ENCODE results near the gene TTC7B. TPM values are rescaled to one million over a fixed set of nuclear protein-coding genes. Genes with fewer than 3 reads are reported as not detected.

The TTC7B gene
- total and polyA plus RNA-seq, 9 of the 15 experiments (the other 6 are each of a cell fraction or from before 2014, with no cell fraction given), result 2.2 to 77.2 (median 36.7) TPM

GRCh38 chr14:90543876-90544275 lies 272.4 kb downstream of the TTC7B start (continued):
- TF ChIP-seq SNIP1 (IDR thresholded peaks at IDR 0.05; ENCODE audit: low read depth) (no peak), MECOM (CRISPR knock-in tag; IDR thresholded peaks at IDR 0.05) (no peak), TAF7 (tag; IDR thresholded peaks at IDR 0.05) (no peak), ZNF431 (CRISPR knock-in tag; IDR thresholded peaks at IDR 0.05) (no peak)
- TF ChIP-seq, protein P1, sequence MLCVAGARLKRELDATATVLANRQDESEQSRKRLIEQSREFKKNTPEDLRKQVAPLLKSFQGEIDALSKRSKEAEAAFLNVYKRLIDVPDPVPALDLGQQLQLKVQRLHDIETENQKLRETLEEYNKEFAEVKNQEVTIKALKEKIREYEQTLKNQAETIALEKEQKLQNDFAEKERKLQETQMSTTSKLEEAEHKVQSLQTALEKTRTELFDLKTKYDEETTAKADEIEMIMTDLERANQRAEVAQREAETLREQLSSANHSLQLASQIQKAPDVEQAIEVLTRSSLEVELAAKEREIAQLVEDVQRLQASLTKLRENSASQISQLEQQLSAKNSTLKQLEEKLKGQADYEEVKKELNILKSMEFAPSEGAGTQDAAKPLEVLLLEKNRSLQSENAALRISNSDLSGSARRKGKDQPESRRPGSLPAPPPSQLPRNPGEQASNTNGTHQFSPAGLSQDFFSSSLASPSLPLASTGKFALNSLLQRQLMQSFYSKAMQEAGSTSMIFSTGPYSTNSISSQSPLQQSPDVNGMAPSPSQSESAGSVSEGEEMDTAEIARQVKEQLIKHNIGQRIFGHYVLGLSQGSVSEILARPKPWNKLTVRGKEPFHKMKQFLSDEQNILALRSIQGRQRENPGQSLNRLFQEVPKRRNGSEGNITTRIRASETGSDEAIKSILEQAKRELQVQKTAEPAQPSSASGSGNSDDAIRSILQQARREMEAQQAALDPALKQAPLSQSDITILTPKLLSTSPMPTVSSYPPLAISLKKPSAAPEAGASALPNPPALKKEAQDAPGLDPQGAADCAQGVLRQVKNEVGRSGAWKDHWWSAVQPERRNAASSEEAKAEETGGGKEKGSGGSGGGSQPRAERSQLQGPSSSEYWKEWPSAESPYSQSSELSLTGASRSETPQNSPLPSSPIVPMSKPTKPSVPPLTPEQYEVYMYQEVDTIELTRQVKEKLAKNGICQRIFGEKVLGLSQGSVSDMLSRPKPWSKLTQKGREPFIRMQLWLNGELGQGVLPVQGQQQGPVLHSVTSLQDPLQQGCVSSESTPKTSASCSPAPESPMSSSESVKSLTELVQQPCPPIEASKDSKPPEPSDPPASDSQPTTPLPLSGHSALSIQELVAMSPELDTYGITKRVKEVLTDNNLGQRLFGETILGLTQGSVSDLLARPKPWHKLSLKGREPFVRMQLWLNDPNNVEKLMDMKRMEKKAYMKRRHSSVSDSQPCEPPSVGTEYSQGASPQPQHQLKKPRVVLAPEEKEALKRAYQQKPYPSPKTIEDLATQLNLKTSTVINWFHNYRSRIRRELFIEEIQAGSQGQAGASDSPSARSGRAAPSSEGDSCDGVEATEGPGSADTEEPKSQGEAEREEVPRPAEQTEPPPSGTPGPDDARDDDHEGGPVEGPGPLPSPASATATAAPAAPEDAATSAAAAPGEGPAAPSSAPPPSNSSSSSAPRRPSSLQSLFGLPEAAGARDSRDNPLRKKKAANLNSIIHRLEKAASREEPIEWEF (CRISPR knock-in tag; IDR thresholded peaks at IDR 0.05), result no peak

- Histone ChIP-seq H3K27ac (ENCODE audit: extremely low read depth, low read depth, low read length) (no peak overlapping the region), H3K36me3 (ENCODE audit: control insufficient read depth, insufficient read depth, low read length) (no peaks in the 10 kb centered on the region), H2AFZ (ENCODE audit: low read depth, low read length) (no peak overlapping the region), H3K9me3 (replicated peaks; ENCODE audit: control insufficient read depth, insufficient read depth, low read depth, low read length) (no peaks in the 10 kb centered on the region), H3K4me2 (ENCODE audit: insufficient read depth, low read length) (no peak overlapping the region), H4K20me1 (replicated peaks; ENCODE audit: control insufficient read depth, insufficient read depth, low read length) (no peaks in the 10 kb centered on the region), H3K9ac (ENCODE audit: insufficient read depth in 1 of 2, low read depth in 2 of 2, low read length in 2 of 2) (no peak overlapping the region), H3K27me3 (ENCODE audit: control insufficient read depth in 2 of 2, insufficient read depth in 2 of 2, low read length in 2 of 2) (no peaks in the 10 kb centered on the region), H3K9me1 (ENCODE audit: control insufficient read depth, insufficient read depth, low read length) (no peaks in the 10 kb centered on the region), H3K4me1 (replicated peaks in 1 of 2; ENCODE audit: control insufficient read depth in 2 of 2, insufficient read depth in 2 of 2, low read length in 2 of 2) (peaks cover 0 to 10% of the 10 kb centered on the region in 2 experiments; a peak in 2 of 5 replicates), H3K4me3 (no peak overlapping the region), H3K79me2 (ENCODE audit: control insufficient read depth, insufficient read depth, low read length) (no peaks in the 10 kb centered on the region)
- in situ Hi-C loops (cut with MboI), result no loop called here
- DNase-seq (ENCODE audit: extremely low read depth in 1 of 4, low spot score in 3 of 4), result no peak
- FAIRE-seq, result no peak
- intact Hi-C loops (cut with micrococcal nuclease), result no loop called here
- ChIA-PET CTCF (ENCODE audit: low intra/inter-chr PET ratio) (no interaction called here), POLR2A (no interaction called here)
- TF ChIP-seq ELF1 (tag; IDR thresholded peaks at IDR 0.05), result no peak
- TF ChIP-seq, protein P2, sequence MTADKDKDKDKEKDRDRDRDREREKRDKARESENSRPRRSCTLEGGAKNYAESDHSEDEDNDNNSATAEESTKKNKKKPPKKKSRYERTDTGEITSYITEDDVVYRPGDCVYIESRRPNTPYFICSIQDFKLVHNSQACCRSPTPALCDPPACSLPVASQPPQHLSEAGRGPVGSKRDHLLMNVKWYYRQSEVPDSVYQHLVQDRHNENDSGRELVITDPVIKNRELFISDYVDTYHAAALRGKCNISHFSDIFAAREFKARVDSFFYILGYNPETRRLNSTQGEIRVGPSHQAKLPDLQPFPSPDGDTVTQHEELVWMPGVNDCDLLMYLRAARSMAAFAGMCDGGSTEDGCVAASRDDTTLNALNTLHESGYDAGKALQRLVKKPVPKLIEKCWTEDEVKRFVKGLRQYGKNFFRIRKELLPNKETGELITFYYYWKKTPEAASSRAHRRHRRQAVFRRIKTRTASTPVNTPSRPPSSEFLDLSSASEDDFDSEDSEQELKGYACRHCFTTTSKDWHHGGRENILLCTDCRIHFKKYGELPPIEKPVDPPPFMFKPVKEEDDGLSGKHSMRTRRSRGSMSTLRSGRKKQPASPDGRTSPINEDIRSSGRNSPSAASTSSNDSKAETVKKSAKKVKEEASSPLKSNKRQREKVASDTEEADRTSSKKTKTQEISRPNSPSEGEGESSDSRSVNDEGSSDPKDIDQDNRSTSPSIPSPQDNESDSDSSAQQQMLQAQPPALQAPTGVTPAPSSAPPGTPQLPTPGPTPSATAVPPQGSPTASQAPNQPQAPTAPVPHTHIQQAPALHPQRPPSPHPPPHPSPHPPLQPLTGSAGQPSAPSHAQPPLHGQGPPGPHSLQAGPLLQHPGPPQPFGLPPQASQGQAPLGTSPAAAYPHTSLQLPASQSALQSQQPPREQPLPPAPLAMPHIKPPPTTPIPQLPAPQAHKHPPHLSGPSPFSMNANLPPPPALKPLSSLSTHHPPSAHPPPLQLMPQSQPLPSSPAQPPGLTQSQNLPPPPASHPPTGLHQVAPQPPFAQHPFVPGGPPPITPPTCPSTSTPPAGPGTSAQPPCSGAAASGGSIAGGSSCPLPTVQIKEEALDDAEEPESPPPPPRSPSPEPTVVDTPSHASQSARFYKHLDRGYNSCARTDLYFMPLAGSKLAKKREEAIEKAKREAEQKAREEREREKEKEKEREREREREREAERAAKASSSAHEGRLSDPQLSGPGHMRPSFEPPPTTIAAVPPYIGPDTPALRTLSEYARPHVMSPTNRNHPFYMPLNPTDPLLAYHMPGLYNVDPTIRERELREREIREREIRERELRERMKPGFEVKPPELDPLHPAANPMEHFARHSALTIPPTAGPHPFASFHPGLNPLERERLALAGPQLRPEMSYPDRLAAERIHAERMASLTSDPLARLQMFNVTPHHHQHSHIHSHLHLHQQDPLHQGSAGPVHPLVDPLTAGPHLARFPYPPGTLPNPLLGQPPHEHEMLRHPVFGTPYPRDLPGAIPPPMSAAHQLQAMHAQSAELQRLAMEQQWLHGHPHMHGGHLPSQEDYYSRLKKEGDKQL (CRISPR knock-in tag; IDR thresholded peaks at IDR 0.05; ENCODE audit: borderline replicate concordance), result no peak
- no peak for TF ChIP-seq ZNF354B (CRISPR knock-in tag; IDR thresholded peaks at IDR 0.05)
- no peak for TF ChIP-seq TAF1 (IDR thresholded peaks at IDR 0.05; ENCODE audit: control insufficient read depth, extremely low read depth, insufficient read depth, low read length, severe bottlenecking)
- 92% methylated on average over 14 of the region's 26 CpGs for WGBS (ENCODE audit: insufficient coverage, low coverage, missing lambda C conversion rate)
- ATAC-seq, result no peak
- no TSS peak for BruUV-seq (replicated peaks)
Measured at GRCh38 chr14:90541076-90541634, 275.1 kb downstream of the TTC7B start.

Data from K562 (cell line).